PFSK-1 (cell line): ENCODE data around the gene ERCC3.

Experiments
- SIN3A ChIP-seq: IDR thresholded peaks from 2 replicates; pipeline ENCODE4 v1.6.1; 2012; ENCODE audit warnings: mild to moderate bottlenecking, low read length, moderate library complexity, borderline replicate concordance; ENCODE audit not compliant: insufficient read depth
- TAF1 ChIP-seq: IDR thresholded peaks from 2 replicates; pipeline ENCODE4 v1.6.1; 2012; ENCODE audit warnings: low read length, control low read depth, borderline replicate concordance; ENCODE audit not compliant: insufficient read depth
- TF ChIP-seq, protein P1 (sequence below), 2 experiments: IDR thresholded peaks; 2 replicates each; pipeline versions ENCODE4 v1.6.1 to v1.8.0; 2011 to 2012; ENCODE audit warnings: low read depth in 2 of 2, low read length in 2 of 2, control low read depth in 1 of 2, inconsistent platforms in 1 of 2, mild to moderate bottlenecking in 1 of 2, moderate library complexity in 1 of 2; ENCODE audit not compliant: insufficient read depth in 1 of 2

DNA sequence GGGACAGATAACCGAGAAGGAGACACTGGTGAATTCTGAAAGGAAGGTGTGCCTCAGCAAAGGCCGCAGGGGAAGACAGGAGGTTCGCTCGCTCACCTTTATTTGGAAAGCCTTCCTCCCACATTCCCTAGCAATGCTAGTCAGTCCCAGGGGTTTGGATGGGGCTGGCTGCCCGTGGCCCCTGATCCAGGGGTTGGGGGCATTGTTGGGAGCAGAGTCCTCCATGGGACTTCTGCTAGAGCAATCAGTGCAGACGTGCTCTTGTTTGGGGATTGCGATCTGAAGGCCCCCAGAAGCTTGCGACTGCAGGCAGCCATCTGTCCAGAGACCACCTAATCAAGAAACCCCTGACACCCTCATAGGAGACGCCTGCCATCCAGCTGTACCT lies 67.8 kb downstream of the ERCC3 start:
- TF ChIP-seq, protein P1, sequence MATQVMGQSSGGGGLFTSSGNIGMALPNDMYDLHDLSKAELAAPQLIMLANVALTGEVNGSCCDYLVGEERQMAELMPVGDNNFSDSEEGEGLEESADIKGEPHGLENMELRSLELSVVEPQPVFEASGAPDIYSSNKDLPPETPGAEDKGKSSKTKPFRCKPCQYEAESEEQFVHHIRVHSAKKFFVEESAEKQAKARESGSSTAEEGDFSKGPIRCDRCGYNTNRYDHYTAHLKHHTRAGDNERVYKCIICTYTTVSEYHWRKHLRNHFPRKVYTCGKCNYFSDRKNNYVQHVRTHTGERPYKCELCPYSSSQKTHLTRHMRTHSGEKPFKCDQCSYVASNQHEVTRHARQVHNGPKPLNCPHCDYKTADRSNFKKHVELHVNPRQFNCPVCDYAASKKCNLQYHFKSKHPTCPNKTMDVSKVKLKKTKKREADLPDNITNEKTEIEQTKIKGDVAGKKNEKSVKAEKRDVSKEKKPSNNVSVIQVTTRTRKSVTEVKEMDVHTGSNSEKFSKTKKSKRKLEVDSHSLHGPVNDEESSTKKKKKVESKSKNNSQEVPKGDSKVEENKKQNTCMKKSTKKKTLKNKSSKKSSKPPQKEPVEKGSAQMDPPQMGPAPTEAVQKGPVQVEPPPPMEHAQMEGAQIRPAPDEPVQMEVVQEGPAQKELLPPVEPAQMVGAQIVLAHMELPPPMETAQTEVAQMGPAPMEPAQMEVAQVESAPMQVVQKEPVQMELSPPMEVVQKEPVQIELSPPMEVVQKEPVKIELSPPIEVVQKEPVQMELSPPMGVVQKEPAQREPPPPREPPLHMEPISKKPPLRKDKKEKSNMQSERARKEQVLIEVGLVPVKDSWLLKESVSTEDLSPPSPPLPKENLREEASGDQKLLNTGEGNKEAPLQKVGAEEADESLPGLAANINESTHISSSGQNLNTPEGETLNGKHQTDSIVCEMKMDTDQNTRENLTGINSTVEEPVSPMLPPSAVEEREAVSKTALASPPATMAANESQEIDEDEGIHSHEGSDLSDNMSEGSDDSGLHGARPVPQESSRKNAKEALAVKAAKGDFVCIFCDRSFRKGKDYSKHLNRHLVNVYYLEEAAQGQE (IDR thresholded peaks at IDR 0.05; ENCODE audit: insufficient read depth in 1 of 2, low read depth in 2 of 2, low read length in 2 of 2): no peak
- no peak for TF ChIP-seq TAF1
- TF ChIP-seq SIN3A: no peak
